SK-N-MC (cell line): ENCODE measurements around the gene KRTAP9-6.

Experiments used
- EZH2 ChIP-seq: fragments of 200-600 bp; sonication (generic); IDR thresholded peaks from one replicate; pipeline ENCODE4 v1.6.1; 2017; ENCODE audit warnings: antibody characterized with exemption
- POLR2AphosphoS5 ChIP-seq: IDR thresholded peaks from 2 replicates; pipeline ENCODE4 v1.6.1; 2012; ENCODE audit warnings: mild to moderate bottlenecking, low read depth, low read length, borderline replicate concordance

DNA sequence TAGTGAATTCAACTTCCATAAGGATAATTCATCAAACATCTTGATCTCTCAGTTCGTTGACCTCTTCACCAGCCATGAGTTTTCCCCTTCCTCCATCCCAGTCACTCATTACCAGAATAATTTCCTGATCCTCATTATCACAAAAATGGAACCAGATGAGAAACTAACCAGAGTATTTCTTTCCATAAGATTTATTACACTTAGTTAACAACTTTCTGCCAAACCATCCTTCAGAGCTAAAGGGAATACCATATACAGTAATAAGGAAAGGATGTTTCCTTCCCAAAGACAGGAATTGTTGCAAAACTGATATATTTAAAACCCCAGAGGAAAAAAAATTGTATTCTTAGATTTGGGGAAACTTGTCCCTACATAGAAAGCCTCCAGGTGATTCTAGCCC is 28.8 kb downstream of the KRTAP9-6 start:
- TF ChIP-seq EZH2 (no peak), POLR2AphosphoS5 (no peak)
